ENCODE data around the gene SOX1. TPM values are rescaled to one million over a fixed set of nuclear protein-coding genes. Genes with fewer than 3 reads are reported as not detected.

The SOX1 gene
- total RNA-seq, 1 donor from 2014 or later: not detected

DNA sequence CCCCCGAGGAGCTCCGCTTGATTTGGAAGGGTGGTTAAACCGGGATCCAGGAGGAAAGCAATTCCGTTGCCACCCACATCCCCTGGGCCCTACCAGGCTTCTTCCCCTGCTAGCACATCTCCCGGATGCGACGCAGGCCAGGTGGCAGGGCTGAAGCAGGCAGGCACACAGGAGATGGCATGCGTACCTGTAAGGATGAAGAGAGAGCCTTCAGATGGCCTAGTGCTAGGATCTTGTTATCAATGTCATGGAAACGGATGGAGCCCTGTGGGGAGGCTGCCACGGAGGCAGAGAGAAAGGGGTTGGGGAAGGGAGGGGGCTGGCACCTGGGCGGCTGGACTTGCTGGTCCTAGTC lies 8.5 kb upstream of the SOX1 start:
- Histone ChIP-seq H3K27me3 (ENCODE audit: control insufficient read depth in 3 of 3, insufficient read depth in 3 of 3, low read length in 3 of 3) (peaks cover 92 to 97% (median 95%) of the 10 kb centered on the region in 3 donors), H3K4me1 (ENCODE audit: control insufficient read depth in 3 of 3, insufficient read depth in 3 of 3, low read length in 3 of 3) (peaks cover 0 to 25% (median 18%) of the 10 kb centered on the region in 3 donors)

DNA sequence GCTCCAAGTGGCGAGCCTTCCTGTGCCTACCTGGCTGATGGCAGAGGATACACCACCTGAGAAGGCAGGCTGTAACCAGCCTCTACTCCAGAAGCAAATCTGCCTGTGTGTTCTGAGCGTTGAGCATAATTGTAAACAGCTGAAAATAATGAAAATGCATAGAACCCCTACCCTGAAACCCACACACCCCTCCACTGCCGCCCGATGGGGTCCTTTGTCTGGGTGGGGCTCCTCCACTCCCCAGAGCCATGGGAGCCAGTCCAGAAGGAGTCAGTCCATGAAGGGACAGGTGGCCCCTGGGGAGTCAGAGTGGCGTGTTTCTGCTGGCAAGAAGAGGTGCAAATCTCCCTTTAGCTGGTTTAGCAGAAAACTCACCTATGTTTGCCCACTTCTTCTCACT lies 8.0 kb upstream of the SOX1 start:
- no peak overlapping the region for H3K9ac ChIP-seq (ENCODE audit: low read depth in 1 of 3, low read length in 3 of 3)
- H3K4me1 ChIP-seq (ENCODE audit: control insufficient read depth in 3 of 3, insufficient read depth in 3 of 3, low read length in 3 of 3): peaks cover 0 to 21% (median 16%) of the 10 kb centered on the region in 3 donors
- no peaks in the 10 kb centered on the region for H3K36me3 ChIP-seq (ENCODE audit: control insufficient read depth in 3 of 3, insufficient read depth in 3 of 3, low read length in 3 of 3)
- H3K27me3 ChIP-seq (ENCODE audit: control insufficient read depth in 3 of 3, insufficient read depth in 3 of 3, low read length in 3 of 3): peaks cover 92 to 97% (median 94%) of the 10 kb centered on the region in 3 donors
- no peaks in the 10 kb centered on the region for H3K9me3 ChIP-seq (ENCODE audit: control insufficient read depth in 3 of 3, low read length in 3 of 3)
- no peak overlapping the region for H3K4me3 ChIP-seq (ENCODE audit: low read length in 3 of 3)
- H3K27ac ChIP-seq (ENCODE audit: low read depth, low read length): no peak overlapping the region

More for the DNA sequence above, 8.5 kb upstream of the SOX1 start:
- H3K9me3 ChIP-seq (ENCODE audit: control insufficient read depth in 3 of 3, low read length in 3 of 3): no peaks in the 10 kb centered on the region
- no peak overlapping the region for H3K4me3 ChIP-seq (ENCODE audit: low read length in 3 of 3)
- no peak overlapping the region for H3K9ac ChIP-seq (ENCODE audit: low read depth in 1 of 3, low read length in 3 of 3)
- H3K27ac ChIP-seq (ENCODE audit: low read depth, low read length): no peak overlapping the region
- H3K36me3 ChIP-seq (ENCODE audit: control insufficient read depth in 3 of 3, insufficient read depth in 3 of 3, low read length in 3 of 3): no peaks in the 10 kb centered on the region

DNA sequence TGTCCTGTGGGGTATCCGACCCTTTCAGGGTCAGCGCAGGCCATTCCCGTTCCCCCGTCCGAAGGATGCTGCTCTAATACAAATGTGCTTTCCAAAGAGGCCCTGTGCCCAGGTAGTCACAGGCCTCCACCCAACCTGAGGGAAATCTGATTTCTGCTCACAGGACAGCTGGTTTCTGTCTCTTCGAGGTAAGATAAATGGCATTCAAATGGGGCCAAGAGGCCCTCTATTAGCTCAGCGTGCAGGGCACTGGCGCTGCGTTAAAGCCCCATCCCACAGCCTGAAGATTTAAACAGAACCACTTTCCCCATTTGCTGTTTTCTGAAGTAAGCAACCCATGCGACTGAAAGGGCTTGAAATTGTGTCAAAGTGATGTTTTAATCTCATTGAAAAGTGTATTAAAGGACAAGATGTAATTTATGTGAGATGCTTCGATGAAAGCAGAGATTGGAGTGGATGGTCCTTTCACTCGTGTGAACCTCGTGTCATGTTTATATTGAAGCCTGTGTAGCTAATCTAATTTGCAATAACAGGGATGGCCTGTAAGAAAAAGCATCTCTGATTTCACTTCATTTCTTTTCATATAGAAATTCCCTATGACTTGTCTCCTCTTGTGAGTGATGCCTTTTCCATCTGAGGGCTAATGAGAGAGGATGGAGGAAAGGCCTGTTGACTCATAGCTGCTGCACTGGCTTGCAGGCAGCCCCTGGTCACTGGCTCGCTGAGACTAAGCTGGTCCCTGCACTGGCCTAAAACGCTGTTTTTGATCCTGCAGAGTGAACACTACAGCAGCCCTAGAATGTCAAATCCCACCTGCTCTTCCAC lies 7.3 kb upstream of the SOX1 start:
- Histone ChIP-seq H3K9ac (ENCODE audit: low read depth in 1 of 3, low read length in 3 of 3) (no peak overlapping the region), H3K27ac (ENCODE audit: low read depth, low read length) (no peak overlapping the region), H3K4me3 (ENCODE audit: low read length in 3 of 3) (no peak overlapping the region), H3K4me1 (ENCODE audit: control insufficient read depth in 3 of 3, insufficient read depth in 3 of 3, low read length in 3 of 3) (peaks cover 0 to 16% (median 13%) of the 10 kb centered on the region in 3 donors), H3K36me3 (ENCODE audit: control insufficient read depth in 3 of 3, insufficient read depth in 3 of 3, low read length in 3 of 3) (no peaks in the 10 kb centered on the region), H3K27me3 (ENCODE audit: control insufficient read depth in 3 of 3, insufficient read depth in 3 of 3, low read length in 3 of 3) (peaks cover 92 to 97% (median 94%) of the 10 kb centered on the region in 3 donors), H3K9me3 (ENCODE audit: control insufficient read depth in 3 of 3, low read length in 3 of 3) (no peaks in the 10 kb centered on the region)

DNA sequence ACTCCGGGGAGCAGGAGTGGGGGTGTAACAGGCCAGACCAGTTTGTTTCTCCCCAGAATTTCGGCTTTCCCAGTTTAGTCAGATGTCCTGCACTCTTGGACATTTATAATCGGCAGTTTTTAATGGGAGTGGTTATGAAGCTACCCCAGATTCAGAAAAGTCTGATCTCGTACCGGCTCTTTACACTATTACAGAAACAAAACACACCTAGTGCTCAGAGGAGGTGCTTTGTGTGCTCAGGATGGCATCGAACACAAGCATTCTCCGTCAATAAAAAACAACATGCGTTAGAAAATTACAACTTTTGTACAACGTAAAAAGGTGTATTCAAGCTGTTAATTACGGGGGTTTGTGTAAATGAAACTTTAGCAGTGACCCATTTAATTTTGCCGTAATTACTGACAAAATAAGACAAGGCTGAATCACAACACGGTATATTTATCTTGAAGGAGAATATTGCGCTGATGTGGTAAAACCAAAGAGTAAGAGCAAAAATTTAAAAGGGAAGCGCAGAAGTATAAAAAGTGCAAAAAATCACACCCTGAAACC lies 6.6 kb upstream of the SOX1 start:
- Histone ChIP-seq H3K27me3 (ENCODE audit: control insufficient read depth in 3 of 3, insufficient read depth in 3 of 3, low read length in 3 of 3) (peaks cover 87 to 95% (median 92%) of the 10 kb centered on the region in 3 donors), H3K9ac (ENCODE audit: low read depth in 1 of 3, low read length in 3 of 3) (no peak overlapping the region), H3K36me3 (ENCODE audit: control insufficient read depth in 3 of 3, insufficient read depth in 3 of 3, low read length in 3 of 3) (no peaks in the 10 kb centered on the region), H3K9me3 (ENCODE audit: control insufficient read depth in 3 of 3, low read length in 3 of 3) (no peaks in the 10 kb centered on the region), H3K27ac (ENCODE audit: low read depth, low read length) (no peak overlapping the region), H3K4me1 (ENCODE audit: control insufficient read depth in 3 of 3, insufficient read depth in 3 of 3, low read length in 3 of 3) (peaks cover 0 to 15% (median 12%) of the 10 kb centered on the region in 3 donors), H3K4me3 (ENCODE audit: low read length in 3 of 3) (no peak overlapping the region)

DNA sequence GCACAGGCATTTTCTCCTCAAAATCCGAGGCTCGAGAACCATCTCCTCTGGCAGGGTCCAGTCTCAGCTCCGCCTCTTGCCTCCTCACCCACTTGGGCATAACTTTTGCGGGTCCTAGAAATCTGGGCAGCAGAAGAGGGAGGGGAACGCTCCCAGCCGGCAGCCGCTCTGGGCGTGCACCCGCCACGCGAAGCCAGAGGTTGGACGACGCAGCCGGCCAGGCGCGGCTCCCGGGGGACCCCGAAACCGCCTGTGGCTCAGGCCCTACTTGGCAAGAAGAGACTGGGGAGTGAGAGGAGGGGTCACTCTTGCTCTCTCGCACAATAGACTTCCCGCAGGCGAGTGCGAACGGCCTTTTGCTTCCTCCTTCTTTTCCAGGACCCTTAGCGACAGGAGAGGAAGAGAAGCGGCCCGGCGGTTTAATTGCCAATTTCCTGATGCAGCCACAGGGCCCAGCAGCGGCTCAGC lies 6.0 kb upstream of the SOX1 start:
- Histone ChIP-seq H3K9ac (ENCODE audit: low read depth in 1 of 3, low read length in 3 of 3) (no peak overlapping the region), H3K27ac (ENCODE audit: low read depth, low read length) (no peak overlapping the region), H3K36me3 (ENCODE audit: control insufficient read depth in 3 of 3, insufficient read depth in 3 of 3, low read length in 3 of 3) (no peaks in the 10 kb centered on the region), H3K4me3 (ENCODE audit: low read length in 3 of 3) (no peak overlapping the region), H3K27me3 (ENCODE audit: control insufficient read depth in 3 of 3, insufficient read depth in 3 of 3, low read length in 3 of 3) (peaks cover 87 to 95% (median 92%) of the 10 kb centered on the region in 3 donors), H3K9me3 (ENCODE audit: control insufficient read depth in 3 of 3, low read length in 3 of 3) (no peaks in the 10 kb centered on the region), H3K4me1 (ENCODE audit: control insufficient read depth in 3 of 3, insufficient read depth in 3 of 3, low read length in 3 of 3) (peaks cover 0 to 12% (median 9%) of the 10 kb centered on the region in 3 donors)

DNA sequence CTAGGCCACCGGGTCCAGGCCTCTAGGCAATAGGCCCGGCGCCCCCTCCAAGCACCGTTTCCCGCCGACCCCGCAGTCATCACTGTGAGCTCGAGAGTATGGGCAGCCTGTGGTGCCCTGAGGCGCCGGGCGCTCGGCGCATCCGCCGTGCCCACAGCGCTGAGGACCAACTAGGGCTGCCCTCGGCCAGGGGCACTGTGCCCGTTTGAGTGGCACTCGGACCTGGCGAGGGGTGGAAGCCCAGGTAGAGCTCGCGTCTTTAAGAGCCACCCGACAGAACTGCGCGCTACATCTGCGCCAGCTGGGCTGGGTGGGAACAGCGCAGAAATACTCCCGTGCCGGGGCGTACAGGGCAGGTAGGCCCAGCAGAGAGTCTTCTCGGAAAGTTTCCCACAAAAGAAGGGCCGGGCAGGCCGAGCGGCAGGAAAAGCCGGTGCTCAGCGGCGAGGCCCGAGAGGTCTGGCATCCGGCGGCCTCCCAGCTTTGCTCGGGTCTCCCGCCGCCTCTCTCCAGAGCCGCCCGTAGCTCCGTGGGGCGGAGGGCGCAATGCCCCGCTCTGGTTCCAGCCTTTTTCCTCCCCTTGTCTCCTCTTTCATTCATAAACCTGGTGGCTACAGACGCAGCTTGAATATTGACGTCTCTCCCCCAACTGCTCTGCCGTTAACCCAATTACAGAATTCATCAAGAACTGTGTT lies 5.4 kb upstream of the SOX1 start:
- Histone ChIP-seq H3K9me3 (ENCODE audit: control insufficient read depth in 3 of 3, low read length in 3 of 3) (no peaks in the 10 kb centered on the region), H3K4me3 (ENCODE audit: low read length in 3 of 3) (no peak overlapping the region), H3K9ac (ENCODE audit: low read depth in 1 of 3, low read length in 3 of 3) (no peak overlapping the region), H3K27ac (ENCODE audit: low read depth, low read length) (no peak overlapping the region), H3K36me3 (ENCODE audit: control insufficient read depth in 3 of 3, insufficient read depth in 3 of 3, low read length in 3 of 3) (no peaks in the 10 kb centered on the region), H3K27me3 (ENCODE audit: control insufficient read depth in 3 of 3, insufficient read depth in 3 of 3, low read length in 3 of 3) (peaks cover 89 to 95% (median 92%) of the 10 kb centered on the region in 3 donors), H3K4me1 (ENCODE audit: control insufficient read depth in 3 of 3, insufficient read depth in 3 of 3, low read length in 3 of 3) (peaks cover 3 to 13% (median 9%) of the 10 kb centered on the region in 3 donors)

DNA sequence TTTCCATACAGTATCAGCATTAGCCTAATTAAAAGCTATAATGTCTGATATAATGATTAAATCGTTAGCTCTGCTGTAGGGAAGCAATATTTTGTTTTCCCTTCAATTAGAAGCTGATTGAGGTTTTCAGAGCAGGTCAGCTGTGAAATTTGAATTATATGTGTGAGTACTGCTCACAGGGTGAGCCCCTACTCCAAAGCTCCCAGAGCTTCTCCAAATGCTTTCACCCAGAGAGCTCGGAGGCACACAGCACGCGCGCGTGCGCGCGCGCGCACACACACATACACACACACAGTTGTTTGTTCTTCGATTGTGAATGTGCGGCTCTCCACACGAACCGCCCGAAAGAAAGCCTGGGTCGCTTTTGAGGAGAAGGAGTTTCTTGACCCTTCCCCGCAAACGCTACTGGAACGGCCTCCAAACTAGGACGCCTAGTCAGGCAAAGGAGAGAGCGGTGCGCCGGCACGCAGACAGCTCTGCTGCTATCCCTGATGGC lies 4.8 kb upstream of the SOX1 start:
- Histone ChIP-seq H3K4me3 (ENCODE audit: low read length in 3 of 3) (no peak overlapping the region), H3K27ac (ENCODE audit: low read depth, low read length) (no peak overlapping the region), H3K27me3 (ENCODE audit: control insufficient read depth in 3 of 3, insufficient read depth in 3 of 3, low read length in 3 of 3) (peaks cover 84 to 91% (median 87%) of the 10 kb centered on the region in 3 donors), H3K9ac (ENCODE audit: low read depth in 1 of 3, low read length in 3 of 3) (no peak overlapping the region), H3K4me1 (ENCODE audit: control insufficient read depth in 3 of 3, insufficient read depth in 3 of 3, low read length in 3 of 3) (peaks cover 3 to 12% (median 8%) of the 10 kb centered on the region in 3 donors), H3K36me3 (ENCODE audit: control insufficient read depth in 3 of 3, insufficient read depth in 3 of 3, low read length in 3 of 3) (no peaks in the 10 kb centered on the region), H3K9me3 (ENCODE audit: control insufficient read depth in 3 of 3, low read length in 3 of 3) (no peaks in the 10 kb centered on the region)

DNA sequence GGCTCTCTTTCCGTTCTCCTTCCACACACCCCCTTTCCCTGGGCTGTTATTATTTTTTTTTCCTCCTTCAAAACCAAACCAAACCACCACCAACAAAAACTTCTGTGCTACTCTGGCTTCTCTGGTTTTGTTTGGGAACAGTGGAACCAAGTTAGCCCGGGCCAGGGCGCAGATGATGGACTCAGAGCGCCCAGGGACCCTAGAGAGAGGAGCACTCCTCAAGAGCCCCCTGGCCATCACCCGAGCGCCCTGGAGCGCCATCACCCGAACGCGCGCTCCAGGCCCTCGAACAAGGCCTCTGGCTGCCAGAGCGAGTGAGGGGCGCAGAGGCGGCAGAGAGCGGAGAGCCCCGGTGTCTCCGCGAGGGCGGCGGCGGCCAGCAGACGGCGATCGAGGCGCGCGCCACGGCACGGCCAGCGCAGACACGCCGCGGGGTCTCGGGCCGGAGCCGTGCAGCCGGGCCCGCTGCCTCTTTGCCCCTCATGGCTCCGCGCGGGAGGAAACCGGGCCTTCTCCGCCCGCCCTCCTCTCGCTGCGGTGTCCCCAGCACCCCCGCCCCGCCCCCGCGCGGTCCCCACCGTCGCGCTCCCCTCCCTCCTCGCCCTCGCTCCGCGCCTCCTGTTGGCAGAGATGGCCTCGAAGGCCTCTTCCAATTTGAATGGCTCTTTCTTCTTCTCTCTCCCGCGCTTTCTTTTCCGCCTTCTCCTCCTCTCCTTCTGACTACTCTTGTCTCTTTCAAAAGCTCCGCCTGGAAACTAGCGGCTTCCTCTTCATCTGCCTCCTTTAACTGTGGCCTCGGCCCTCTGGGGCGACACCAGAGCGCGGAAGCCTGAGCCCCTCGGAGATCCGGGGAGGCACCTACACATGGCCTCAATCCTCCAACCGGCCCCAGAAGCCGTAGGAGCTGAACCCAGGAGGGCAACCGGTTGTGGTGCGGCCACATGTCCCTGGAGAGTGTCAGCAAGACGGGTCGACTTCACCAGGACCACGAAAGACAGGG lies 4.1 kb upstream of the SOX1 start:
- Histone ChIP-seq H3K4me3 (ENCODE audit: low read length in 3 of 3) (no peak overlapping the region), H3K4me1 (ENCODE audit: control insufficient read depth in 3 of 3, insufficient read depth in 3 of 3, low read length in 3 of 3) (peaks cover 3 to 10% (median 5%) of the 10 kb centered on the region in 3 donors), H3K27ac (ENCODE audit: low read depth, low read length) (no peak overlapping the region), H3K9ac (ENCODE audit: low read depth in 1 of 3, low read length in 3 of 3) (no peak overlapping the region), H3K36me3 (ENCODE audit: control insufficient read depth in 3 of 3, insufficient read depth in 3 of 3, low read length in 3 of 3) (no peaks in the 10 kb centered on the region), H3K27me3 (ENCODE audit: control insufficient read depth in 3 of 3, insufficient read depth in 3 of 3, low read length in 3 of 3) (peaks cover 80 to 89% (median 83%) of the 10 kb centered on the region in 3 donors), H3K9me3 (ENCODE audit: control insufficient read depth in 3 of 3, low read length in 3 of 3) (no peaks in the 10 kb centered on the region)

DNA sequence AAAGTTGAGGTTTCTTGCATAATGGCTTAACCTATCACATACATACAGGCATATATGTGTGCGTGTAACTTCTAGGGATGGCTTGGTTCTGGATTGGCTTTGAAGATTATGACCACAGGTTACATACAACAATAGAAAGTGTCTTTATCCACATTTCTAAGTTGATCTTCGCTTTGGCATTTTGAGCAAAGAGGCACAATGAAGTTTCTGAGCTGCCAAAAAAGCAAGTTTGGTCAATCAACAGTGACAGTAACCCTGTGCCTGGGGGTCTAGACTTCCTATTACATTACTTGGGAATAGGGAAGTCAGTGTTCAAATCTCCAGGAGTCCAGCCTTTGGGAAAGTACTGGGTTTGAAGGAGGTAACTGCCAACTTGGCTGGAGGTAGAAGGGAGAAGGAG lies 3.1 kb upstream of the SOX1 start:
- Histone ChIP-seq H3K27me3 (ENCODE audit: control insufficient read depth in 3 of 3, insufficient read depth in 3 of 3, low read length in 3 of 3) (peaks cover 71 to 84% (median 77%) of the 10 kb centered on the region in 3 donors), H3K4me3 (ENCODE audit: low read length in 3 of 3) (no peak overlapping the region), H3K4me1 (ENCODE audit: control insufficient read depth in 3 of 3, insufficient read depth in 3 of 3, low read length in 3 of 3) (peaks cover 2 to 8% (median 3%) of the 10 kb centered on the region in 3 donors), H3K9ac (ENCODE audit: low read depth in 1 of 3, low read length in 3 of 3) (no peak overlapping the region), H3K9me3 (ENCODE audit: control insufficient read depth in 3 of 3, low read length in 3 of 3) (no peaks in the 10 kb centered on the region), H3K36me3 (ENCODE audit: control insufficient read depth in 3 of 3, insufficient read depth in 3 of 3, low read length in 3 of 3) (no peaks in the 10 kb centered on the region), H3K27ac (ENCODE audit: low read depth, low read length) (no peak overlapping the region)
